ENCODE results near the gene TTYH2. TPM values are rescaled to one million over a fixed set of nuclear protein-coding genes. Genes with fewer than 3 reads are reported as not detected.
"Not testable (repeated sequence)": the region's sequence is repeated elsewhere in the genome, so short reads cannot be mapped to it uniquely, and the experiment has no call there.

The TTYH2 gene
- total RNA-seq (2014; rRNA removed; shearing (Covaris generic)), result 0.40 and 1.3 TPM in 2 replicates
- 0.60 and 1.2 TPM in 2 replicates for polyA plus RNA-seq (2015; cell fraction: cytosol; rRNA removed)
- polyA plus RNA-seq (2015; cell fraction: nucleus; rRNA removed), result 2.9 and 7.7 TPM in 2 replicates

GRCh38 chr17:74212913-74213791, at the start of gene TTYH2:
Gene TTYH2, plus strand, starts transcription at chr17:74213571. Its CDS starts 17 bp downstream, at chr17:74213588.
- DNase-seq (ENCODE audit: low read depth), result peak; percentile 83

- no peak for DNase-seq (ENCODE audit: low read depth)
Measured at GRCh38 chr17:74163836-74164235, 49.5 kb upstream of the TTYH2 start.

GRCh38 chr17:74164446-74165045, 48.8 kb upstream of the TTYH2 start:
- no peak for DNase-seq (ENCODE audit: low read depth)

GRCh38 chr17:74165797-74166365, 47.5 kb upstream of the TTYH2 start:
- DNase-seq (ENCODE audit: low read depth), result no peak

GRCh38 chr17:74170924-74171323, 42.4 kb upstream of the TTYH2 start:
- no peak for DNase-seq (ENCODE audit: low read depth)

GRCh38 chr17:74172700-74173099, 40.7 kb upstream of the TTYH2 start:
- DNase-seq (ENCODE audit: low read depth), result no peak

- peak; percentile 61 for DNase-seq (ENCODE audit: low read depth)
Measured at GRCh38 chr17:74176546-74177001, 36.8 kb upstream of the TTYH2 start.

GRCh38 chr17:74177018-74177450, 36.3 kb upstream of the TTYH2 start:
- DNase-seq (ENCODE audit: low read depth), result peak; percentile 76

- DNase-seq (ENCODE audit: low read depth), result no peak
Measured at GRCh38 chr17:74179576-74179975, 33.8 kb upstream of the TTYH2 start.

- no peak for DNase-seq (ENCODE audit: low read depth)
Measured at GRCh38 chr17:74180336-74180735, 33.0 kb upstream of the TTYH2 start.

GRCh38 chr17:74181341-74181740, 32.0 kb upstream of the TTYH2 start:
- DNase-seq (ENCODE audit: low read depth), result no peak

- DNase-seq (ENCODE audit: low read depth), result no peak
Measured at GRCh38 chr17:74182041-74182723, 31.2 kb upstream of the TTYH2 start.

GRCh38 chr17:74183411-74183810, 30.0 kb upstream of the TTYH2 start:
- DNase-seq (ENCODE audit: low read depth), result no peak

- no peak for DNase-seq (ENCODE audit: low read depth)
Measured at GRCh38 chr17:74185571-74186185, 27.7 kb upstream of the TTYH2 start.

GRCh38 chr17:74186498-74186897, 26.9 kb upstream of the TTYH2 start:
- DNase-seq (ENCODE audit: low read depth), result no peak

- no peak for DNase-seq (ENCODE audit: low read depth)
Measured at GRCh38 chr17:74187761-74188160, 25.6 kb upstream of the TTYH2 start.

GRCh38 chr17:74188687-74189086, 24.7 kb upstream of the TTYH2 start:
- not testable (repeated sequence) for DNase-seq (ENCODE audit: low read depth)

- peak; percentile 56 for DNase-seq (ENCODE audit: low read depth)
Measured at GRCh38 chr17:74190154-74190553, 23.2 kb upstream of the TTYH2 start.

GRCh38 chr17:74190807-74191406, 22.5 kb upstream of the TTYH2 start:
- DNase-seq (ENCODE audit: low read depth), result no peak
